Transverse colon (tissue), 4 donors: ENCODE results near the gene ATF6B. TPM values are rescaled to one million over a fixed set of nuclear protein-coding genes. Genes with fewer than 3 reads are reported as not detected.
A peak's percentile ranks its signal among the peaks of the same experiment; 100 is the strongest.

ENCODE experiments used
- DNase-seq: peaks from one replicate; pipeline ENCODE4 v3.0.0-alpha.2; 2019
- H3K27ac ChIP-seq, 4 donors: fragments of 200-600 bp; sonication (generic); 2 replicates each; pipeline ENCODE4 v1.5.1; 2016 to 2018; ENCODE audit warnings: inconsistent platforms in 4 of 4
- H3K27me3 ChIP-seq: fragments of 200-600 bp; sonication (generic); 2 replicates; pipeline ENCODE4 v1.5.1; 2017; ENCODE audit warnings: inconsistent platforms
- H3K36me3 ChIP-seq, 4 donors: fragments of 200-600 bp; sonication (generic); 2 replicates each; pipeline ENCODE4 v1.5.1; 2017 to 2019; ENCODE audit warnings: inconsistent platforms in 4 of 4
- H3K4me1 ChIP-seq, 4 donors: fragments of 200-600 bp; sonication (generic); 2 replicates each; pipeline ENCODE4 v1.5.1; 2017 to 2020; ENCODE audit warnings: inconsistent platforms in 4 of 4
- H3K4me3 ChIP-seq, 4 donors: fragments of 200-600 bp; sonication (generic); 1 replicate in 1 of 4; 2 replicates in 3 of 4; pipeline versions ENCODE4 v1.5.1 to v1.6.1; 2017 to 2019; ENCODE audit warnings: inconsistent platforms in 4 of 4
- H3K9me3 ChIP-seq, 2 donors: fragments of 200-600 bp; sonication (generic); 2 replicates each; pipeline ENCODE4 v1.5.1; 2017 to 2019; ENCODE audit warnings: inconsistent platforms in 2 of 2
- EP300 ChIP-seq: sonication (generic); formaldehyde crosslinking; IDR thresholded peaks from one replicate; pipeline ENCODE4 v1.6.1; 2017; ENCODE audit warnings: antibody characterized with exemption, low read depth
- POLR2A ChIP-seq: fragments of 450-650 bp; IDR thresholded peaks from one replicate; pipeline ENCODE4 v1.6.1; 2016; ENCODE audit warnings: antibody characterized with exemption, mild to moderate bottlenecking, moderate library complexity
- POLR2AphosphoS5 ChIP-seq, 3 donors: sonication (generic); formaldehyde crosslinking; IDR thresholded peaks; one replicate each; pipeline ENCODE4 v1.6.1; 2016; ENCODE audit warnings: antibody characterized with exemption in 3 of 3
- WGBS, 2 donors: methylation state at CpG; one replicate each; pipeline ENCODE4 v1.1.5; 2018; ENCODE audit warnings: low coverage in 1 of 2; 5-methylcytosine and 5-hydroxymethylcytosine counted together
- in situ Hi-C, 4 donors: fragments of 200-750 bp; cut with MboI; loops; one replicate each; pipeline versions ENCODE4 v1.15.0 to v1.15.1; 2017; ENCODE audit warnings: low sequenced_read_pairs in 3 of 4, low pct_ligation_motif_present in 1 of 4, low pct_unique_long_range_greater_than_20kb in 1 of 4
- intact Hi-C: fragments of 100-400 bp; cut with DNase I; formaldehyde crosslinking; loops from one replicate; pipeline ENCODE4 v1.15.1; 2023; ENCODE audit warnings: low total_unique reads
- total RNA-seq, 4 donors: library from RNA; depleted of rRNA; stranded (reverse); fragments of >200 nt; gene quantifications; one replicate each; pipeline ENCODE4 v1.1.0, GENCODE V29; 2016
- TF ChIP-seq, protein P1 (sequence below), 5 experiments: fragments of 200-600 bp in 3 of 5; fragments of 450-650 bp in 2 of 5; sonication (generic) in 3 of 5; IDR thresholded peaks; 1 replicate in 2 of 5; 2 replicates in 3 of 5; pipeline ENCODE4 v1.5.1; 2016 to 2017; ENCODE audit warnings: antibody characterized with exemption in 5 of 5, inconsistent platforms in 3 of 5, mild to moderate bottlenecking in 2 of 5, moderate library complexity in 1 of 5

ATF6B gene
- total RNA-seq, 4 donors from 2014 or later = 59.0 to 139 (median 98.5) TPM

DNA sequence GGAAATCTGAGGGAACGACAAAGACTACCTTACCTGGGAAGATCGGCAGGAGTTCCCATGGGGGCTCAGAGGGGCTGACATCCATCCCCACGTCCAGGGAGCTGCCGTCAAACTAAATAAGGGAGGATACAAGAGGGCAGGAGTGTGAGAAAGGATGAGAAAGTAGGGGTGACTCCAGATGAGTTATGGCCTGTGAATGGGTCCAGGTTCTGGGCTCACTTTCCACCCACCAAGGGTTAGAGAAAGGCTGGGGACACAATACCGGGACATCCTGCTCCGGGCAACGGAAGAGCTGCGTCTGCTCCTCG is 683 bp downstream of the ATF6B start:
- H3K27me3 ChIP-seq = no peaks in the 10 kb centered on the region
- H3K4me1 ChIP-seq = peaks cover 24 to 31% (median 26%) of the 10 kb centered on the region in 4 donors
- peak overlapping the region; percentile 86 to 91 (median 88) for H3K27ac ChIP-seq
- peaks cover 0 to 18% (median 3%) of the 10 kb centered on the region in 4 donors for H3K36me3 ChIP-seq
- no peaks in the 10 kb centered on the region for H3K9me3 ChIP-seq
- peak overlapping the region; percentile 62 to 82 (median 73) for H3K4me3 ChIP-seq
- no peak for DNase-seq
- WGBS, 2 donors = 4 to 8% methylated on average over 4 to 8 of the region's 9 CpGs
- in situ Hi-C loops = no loop called here
- intact Hi-C loops = no loop called here
- TF ChIP-seq, protein P1, sequence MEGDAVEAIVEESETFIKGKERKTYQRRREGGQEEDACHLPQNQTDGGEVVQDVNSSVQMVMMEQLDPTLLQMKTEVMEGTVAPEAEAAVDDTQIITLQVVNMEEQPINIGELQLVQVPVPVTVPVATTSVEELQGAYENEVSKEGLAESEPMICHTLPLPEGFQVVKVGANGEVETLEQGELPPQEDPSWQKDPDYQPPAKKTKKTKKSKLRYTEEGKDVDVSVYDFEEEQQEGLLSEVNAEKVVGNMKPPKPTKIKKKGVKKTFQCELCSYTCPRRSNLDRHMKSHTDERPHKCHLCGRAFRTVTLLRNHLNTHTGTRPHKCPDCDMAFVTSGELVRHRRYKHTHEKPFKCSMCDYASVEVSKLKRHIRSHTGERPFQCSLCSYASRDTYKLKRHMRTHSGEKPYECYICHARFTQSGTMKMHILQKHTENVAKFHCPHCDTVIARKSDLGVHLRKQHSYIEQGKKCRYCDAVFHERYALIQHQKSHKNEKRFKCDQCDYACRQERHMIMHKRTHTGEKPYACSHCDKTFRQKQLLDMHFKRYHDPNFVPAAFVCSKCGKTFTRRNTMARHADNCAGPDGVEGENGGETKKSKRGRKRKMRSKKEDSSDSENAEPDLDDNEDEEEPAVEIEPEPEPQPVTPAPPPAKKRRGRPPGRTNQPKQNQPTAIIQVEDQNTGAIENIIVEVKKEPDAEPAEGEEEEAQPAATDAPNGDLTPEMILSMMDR (IDR thresholded peaks at IDR 0.05) = no peak
- TF ChIP-seq POLR2A (no peak), POLR2AphosphoS5 (IDR thresholded peaks at IDR 0.05) (no peak), EP300 (no peak)

DNA sequence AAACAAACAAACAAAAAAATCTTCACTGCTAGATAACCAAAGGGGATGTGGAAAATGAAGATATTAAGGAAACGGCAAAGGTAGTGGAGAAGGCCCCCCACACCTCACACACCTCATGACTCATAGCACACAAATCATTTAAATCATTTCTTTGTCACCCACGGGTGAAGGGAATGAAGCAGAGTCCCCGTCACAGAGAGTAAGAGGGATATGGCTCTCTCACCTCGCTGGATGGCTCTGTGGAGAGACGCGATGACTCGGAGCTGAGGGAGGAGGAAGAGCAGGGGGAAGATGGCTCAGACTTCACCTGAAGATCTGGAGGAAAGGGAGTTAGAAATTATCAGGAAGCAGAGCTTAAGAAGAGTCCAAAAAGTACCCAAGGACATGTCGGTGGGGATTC is 1.2 kb downstream of the ATF6B start:
- DNase-seq = no peak
- in situ Hi-C loops (no loop called here), intact Hi-C loops (no loop called here)
- no peaks in the 10 kb centered on the region for H3K9me3 ChIP-seq
- TF ChIP-seq, protein P1 (IDR thresholded peaks at IDR 0.05) = no peak
- no peak for TF ChIP-seq EP300
- no peak for TF ChIP-seq POLR2A
- no peak for TF ChIP-seq POLR2AphosphoS5 (IDR thresholded peaks at IDR 0.05)
- peak overlapping the region in 2 of 4 donors; percentile 86 to 87 for H3K27ac ChIP-seq
- no peaks in the 10 kb centered on the region for H3K27me3 ChIP-seq
- peaks cover 24 to 31% (median 26%) of the 10 kb centered on the region in 4 donors for H3K4me1 ChIP-seq
- H3K4me3 ChIP-seq = peak overlapping the region in 3 of 4 donors; percentile 62 to 82 (median 68)
- WGBS, 2 donors = 36 to 50% methylated on average over 6 to 8 of the region's 8 CpGs
- peaks cover 0 to 20% (median 4%) of the 10 kb centered on the region in 4 donors for H3K36me3 ChIP-seq

DNA sequence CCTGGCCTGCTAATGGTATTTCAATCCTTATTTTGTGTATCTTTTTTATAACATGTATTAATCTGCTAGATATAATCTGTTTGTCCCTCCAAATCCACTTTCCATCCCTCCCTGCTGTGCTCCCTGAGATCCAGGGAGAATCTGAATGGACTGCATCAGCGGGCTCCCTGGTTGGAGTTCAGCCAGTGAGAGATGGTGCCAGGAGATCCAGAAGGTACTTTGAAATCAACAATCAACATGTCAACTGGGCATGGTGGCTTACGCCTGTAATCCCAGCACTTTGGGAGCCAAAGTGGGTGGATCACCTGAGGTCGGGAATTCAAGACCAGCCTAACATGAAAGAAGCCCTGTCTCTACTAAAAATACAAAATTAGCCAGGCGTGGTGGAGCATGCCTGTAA is 4.4 kb downstream of the ATF6B start:
- intact Hi-C loops = no loop called here
- no peak for TF ChIP-seq EP300
- TF ChIP-seq, protein P1 (IDR thresholded peaks at IDR 0.05) = no peak
- TF ChIP-seq POLR2AphosphoS5 (IDR thresholded peaks at IDR 0.05) = no peak
- no peak for TF ChIP-seq POLR2A

DNA sequence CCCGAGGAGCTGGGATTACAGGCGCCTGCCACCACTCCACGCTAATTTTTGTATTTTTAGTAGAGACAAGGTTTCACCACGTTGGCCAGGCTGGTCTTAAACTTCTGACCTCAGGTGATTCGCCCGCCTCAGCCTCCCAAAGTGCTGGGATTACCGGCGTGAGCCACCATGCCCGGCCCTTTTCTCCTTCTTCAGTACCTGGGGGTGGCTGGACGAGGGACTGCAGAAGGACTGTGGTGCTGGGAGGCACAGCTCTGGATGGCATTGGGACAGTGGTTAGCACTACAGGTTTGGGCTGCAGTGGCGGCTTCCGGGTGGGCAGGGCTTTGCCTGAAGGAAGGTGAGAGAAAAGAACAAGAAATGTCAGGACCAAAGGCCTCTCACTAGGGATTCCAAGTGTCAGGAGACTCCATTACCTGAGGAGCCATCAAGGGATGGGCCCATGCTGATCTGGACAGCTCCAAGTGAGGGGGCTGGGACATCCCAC is 7.4 kb downstream of the ATF6B start:
- Histone ChIP-seq H3K4me1 (peaks cover 7 to 20% (median 10%) of the 10 kb centered on the region in 4 donors), H3K36me3 (peaks cover 0 to 67% (median 17%) of the 10 kb centered on the region in 4 donors), H3K4me3 (no peak overlapping the region), H3K27ac (no peak overlapping the region), H3K27me3 (no peaks in the 10 kb centered on the region), H3K9me3 (no peaks in the 10 kb centered on the region)
- TF ChIP-seq, protein P1 (IDR thresholded peaks at IDR 0.05) = no peak
- TF ChIP-seq POLR2AphosphoS5 (IDR thresholded peaks at IDR 0.05) = no peak
- TF ChIP-seq POLR2A = no peak
- TF ChIP-seq EP300 = no peak
- 92% methylated on average over 12 of the region's 12 CpGs; no CpG with 5 or more reads in 1 of the 2 donors for WGBS, 2 donors
- intact Hi-C loops (no loop called here), in situ Hi-C loops (no loop called here)
- no peak for DNase-seq

More for the DNA sequence above, 4.4 kb downstream of the ATF6B start:
- in situ Hi-C loops = no loop called here
- Histone ChIP-seq H3K9me3 (no peaks in the 10 kb centered on the region), H3K36me3 (peaks cover 0 to 43% (median 11%) of the 10 kb centered on the region in 4 donors), H3K4me1 (peaks cover 19 to 31% (median 25%) of the 10 kb centered on the region in 4 donors), H3K27me3 (no peaks in the 10 kb centered on the region), H3K27ac (no peak overlapping the region), H3K4me3 (no peak overlapping the region)
- no peak for DNase-seq
- WGBS, 2 donors = 92% methylated on average over 4 of the region's 4 CpGs; no CpG with 5 or more reads in 1 of the 2 donors
